H9 (cell line): ENCODE measurements around the gene RIC1. TPM values are rescaled to one million over a fixed set of nuclear protein-coding genes. Genes with fewer than 3 reads are reported as not detected.

ENCODE experiments used
- DNase-seq: peaks from one replicate; pipeline ENCODE4 v3.0.0-alpha.2; 2017
- H2AFZ ChIP-seq: one replicate; pipeline ENCODE4 v1.6.1; 2013; ENCODE audit warnings: mild to moderate bottlenecking, low read length, control low read depth, moderate library complexity
- H2AK5ac ChIP-seq: 2 replicates; pipeline ENCODE4 v1.6.1; 2013; ENCODE audit warnings: low read length, control low read depth, mixed read lengths; ENCODE audit not compliant: insufficient read length
- H2BK120ac ChIP-seq: one replicate; pipeline ENCODE4 v1.6.1; 2013; ENCODE audit warnings: low read depth, mild to moderate bottlenecking, low read length, control low read depth, inconsistent platforms; ENCODE audit not compliant: poor library complexity, severe bottlenecking
- H2BK12ac ChIP-seq: 2 replicates; pipeline ENCODE4 v1.6.1; 2013; ENCODE audit warnings: low read length, control low read depth, mixed read lengths, low read depth; ENCODE audit not compliant: insufficient read length
- H2BK15ac ChIP-seq: 2 replicates; pipeline ENCODE4 v1.6.1; 2013; ENCODE audit warnings: low read depth, low read length, control low read depth
- H2BK20ac ChIP-seq: one replicate; pipeline ENCODE4 v1.6.1; 2013; ENCODE audit warnings: low read depth, mild to moderate bottlenecking, low read length, control low read depth, inconsistent platforms; ENCODE audit not compliant: poor library complexity, severe bottlenecking
- H2BK5ac ChIP-seq: 2 replicates; pipeline ENCODE4 v1.6.1; 2013; ENCODE audit warnings: low read length, control low read depth, mixed read lengths; ENCODE audit not compliant: insufficient read length
- H3K14ac ChIP-seq: 2 replicates; pipeline ENCODE4 v1.6.1; 2013; ENCODE audit warnings: low read length, control low read depth; ENCODE audit not compliant: insufficient read depth
- H3K18ac ChIP-seq: 2 replicates; pipeline ENCODE4 v1.6.1; 2013; ENCODE audit warnings: low read depth, mild to moderate bottlenecking, mixed read lengths, low read length, control low read depth; ENCODE audit not compliant: insufficient read length
- H3K23ac ChIP-seq: 2 replicates; pipeline ENCODE4 v1.6.1; 2013; ENCODE audit warnings: low read length, control low read depth, mixed read lengths, low read depth; ENCODE audit not compliant: insufficient read length
- H3K23me2 ChIP-seq: 2 replicates; pipeline ENCODE4 v1.6.1; 2013; ENCODE audit warnings: low read depth, mild to moderate bottlenecking, mixed read lengths, low read length, control low read depth; ENCODE audit not compliant: insufficient read length, poor library complexity, severe bottlenecking
- H3K27ac ChIP-seq: 2 replicates; pipeline ENCODE4 v1.5.1; 2013; ENCODE audit warnings: low read length, control low read depth, mixed read lengths, low read depth; ENCODE audit not compliant: insufficient read length
- H3K27me3 ChIP-seq: 2 replicates; pipeline ENCODE4 v1.6.1; 2013; ENCODE audit warnings: low read length, control low read depth, inconsistent platforms; ENCODE audit not compliant: insufficient read depth
- H3K4ac ChIP-seq: 2 replicates; pipeline ENCODE4 v1.6.1; 2013; ENCODE audit warnings: low read depth, mild to moderate bottlenecking, control low read depth, inconsistent platforms, low read length, moderate library complexity
- H3K4me1 ChIP-seq: 2 replicates; pipeline ENCODE4 v1.6.1; 2013; ENCODE audit warnings: low read length, control low read depth, inconsistent platforms; ENCODE audit not compliant: insufficient read depth
- H3K4me2 ChIP-seq: 2 replicates; pipeline ENCODE4 v1.6.1; 2013; ENCODE audit warnings: low read length, control low read depth, mixed read lengths; ENCODE audit not compliant: insufficient read length, insufficient read depth
- H3K56ac ChIP-seq: 2 replicates; pipeline ENCODE4 v1.6.1; 2013; ENCODE audit warnings: low read depth, mild to moderate bottlenecking, mixed read lengths, low read length, control low read depth; ENCODE audit not compliant: insufficient read length
- H3K79me1 ChIP-seq: 2 replicates; pipeline ENCODE4 v1.6.1; 2013; ENCODE audit warnings: low read depth, mild to moderate bottlenecking, moderate library complexity, low read length, control low read depth, inconsistent platforms; ENCODE audit not compliant: insufficient read depth, poor library complexity, severe bottlenecking
- H3K79me2 ChIP-seq: 2 replicates; pipeline ENCODE4 v1.6.1; 2013; ENCODE audit warnings: low read length, control low read depth, inconsistent platforms; ENCODE audit not compliant: insufficient read depth
- H3K9ac ChIP-seq: 2 replicates; pipeline ENCODE4 v1.6.1; 2013; ENCODE audit warnings: low read length, control low read depth, mixed read lengths; ENCODE audit not compliant: insufficient read length; ENCODE audit errors: extremely low read depth
- H3K9me3 ChIP-seq: one replicate; pipeline ENCODE4 v1.6.1; 2013; ENCODE audit warnings: low read depth, low read length, inconsistent platforms; ENCODE audit not compliant: control insufficient read depth
- H3T11ph ChIP-seq: one replicate; pipeline ENCODE4 v1.6.1; 2013; ENCODE audit warnings: mild to moderate bottlenecking, low read length, control low read depth, inconsistent platforms
- H4K20me1 ChIP-seq: one replicate; pipeline ENCODE4 v1.6.1; 2013; ENCODE audit not compliant: control insufficient read depth, insufficient read length, insufficient read depth
- H4K5ac ChIP-seq: 2 replicates; pipeline ENCODE4 v1.6.1; 2013; ENCODE audit warnings: low read depth, mild to moderate bottlenecking, mixed read lengths, low read length, control low read depth; ENCODE audit not compliant: insufficient read length
- H4K8ac ChIP-seq: replicated peaks from 2 replicates; pipeline ENCODE4 v1.6.1; 2013; ENCODE audit warnings: low read length, control low read depth, mixed read lengths, low read depth; ENCODE audit not compliant: insufficient read length
- H4K91ac ChIP-seq: 2 replicates; pipeline ENCODE4 v1.6.1; 2013; ENCODE audit warnings: low read depth, mild to moderate bottlenecking, moderate library complexity, mixed read lengths, low read length, control low read depth; ENCODE audit not compliant: insufficient read length
- H3K27ac Mint-ChIP-seq, 3 experiments: 2 replicates in 2 of 3; 3 replicates in 1 of 3; pipeline ENCODE4 v1.8.0; 2020 to 2021; ENCODE audit warnings: mixed read lengths in 3 of 3, mild to moderate bottlenecking in 1 of 3, moderate library complexity in 1 of 3
- H3K27me3 Mint-ChIP-seq: 2 replicates; pipeline ENCODE4 v1.8.0; 2021; ENCODE audit warnings: low read depth, mild to moderate bottlenecking, moderate library complexity, mixed read lengths
- H3K36me3 Mint-ChIP-seq, 3 experiments: 2 replicates in 2 of 3; 3 replicates in 1 of 3; pipeline ENCODE4 v1.8.0; 2020 to 2021; ENCODE audit warnings: low read depth in 3 of 3, mixed read lengths in 3 of 3; ENCODE audit not compliant: insufficient read depth in 1 of 3
- H3K4me1 Mint-ChIP-seq, 2 experiments: 2 replicates each; pipeline ENCODE4 v1.8.0; 2020; ENCODE audit warnings: mixed read lengths in 2 of 2
- H3K4me3 Mint-ChIP-seq, 2 experiments: 2 replicates in 1 of 2; 3 replicates in 1 of 2; pipeline ENCODE4 v1.8.0; 2020 to 2021; ENCODE audit warnings: mild to moderate bottlenecking in 2 of 2, mixed read lengths in 2 of 2, moderate library complexity in 1 of 2
- H3K9me3 Mint-ChIP-seq, 2 experiments: 2 replicates in 1 of 2; 3 replicates in 1 of 2; pipeline ENCODE4 v1.8.0; 2020; ENCODE audit warnings: mild to moderate bottlenecking in 2 of 2, mixed read lengths in 2 of 2, moderate library complexity in 1 of 2
- CTCF ChIP-seq: fragments of 200-600 bp; sonication (generic); conservative IDR thresholded peaks from 3 replicates; pipeline ENCODE4 v1.8.0; 2021; ENCODE audit warnings: antibody characterized with exemption, mild to moderate bottlenecking
- WGBS: extraction: QIAGEN DNeasy Blood & Tissue Kit; methylation state at CpG from one replicate; pipeline ENCODE4 v1.1.7; 2013; ENCODE audit warnings: missing lambda C conversion rate, low lambda C conversion rate, mixed read lengths; ENCODE audit not compliant: insufficient read length; ENCODE audit errors: extremely low coverage; 5-methylcytosine and 5-hydroxymethylcytosine counted together
- total RNA-seq: library from RNA; stranded (reverse); gene quantifications from 2 replicates; pipeline ENCODE4 v1.2.1, GENCODE V29; 2021

The RIC1 gene
- total RNA-seq, 1 experiment from 2014 or later, result 13.7 TPM

- Mint-ChIP-seq H3K9me3 (peaks cover 14 to 19% of the 10 kb centered on the region in 2 experiments), H3K4me1 (no peaks in the 10 kb centered on the region), H3K27ac (no peak overlapping the region), H3K27me3 (no peaks in the 10 kb centered on the region), H3K4me3 (no peak overlapping the region), H3K36me3 (peaks cover 36 to 53% (median 50%) of the 10 kb centered on the region in 3 experiments)
- H3K27ac ChIP-seq, result no peak overlapping the region
- H2BK120ac ChIP-seq, result no peak overlapping the region
- no peak overlapping the region for H3K9ac ChIP-seq
- no peaks in the 10 kb centered on the region for H3K9me3 ChIP-seq
- H3K79me1 ChIP-seq, result no peaks in the 10 kb centered on the region
- H2AK5ac ChIP-seq, result no peak overlapping the region
- no peak overlapping the region for H2BK15ac ChIP-seq
- H3K18ac ChIP-seq, result no peak overlapping the region
- H3K4me2 ChIP-seq, result no peak overlapping the region
- H2BK5ac ChIP-seq, result no peak overlapping the region
- no peak overlapping the region for H2BK12ac ChIP-seq
- DNase-seq, result no peak
- H4K91ac ChIP-seq, result no peak overlapping the region
- TF ChIP-seq CTCF, result no peak
- H4K5ac ChIP-seq, result no peak overlapping the region
- H2AFZ ChIP-seq, result no peak overlapping the region
- H3T11ph ChIP-seq, result no peak overlapping the region
- H3K4ac ChIP-seq, result no peak overlapping the region
- H3K23me2 ChIP-seq, result no peaks in the 10 kb centered on the region
- H3K27me3 ChIP-seq, result no peaks in the 10 kb centered on the region
- H3K23ac ChIP-seq, result no peak overlapping the region
- no peak overlapping the region for H4K8ac ChIP-seq
- H3K56ac ChIP-seq, result no peak overlapping the region
- H2BK20ac ChIP-seq, result no peak overlapping the region
- H3K79me2 ChIP-seq, result no peaks in the 10 kb centered on the region
- H3K14ac ChIP-seq, result no peak overlapping the region
- no peaks in the 10 kb centered on the region for H4K20me1 ChIP-seq
- H3K4me1 ChIP-seq, result no peaks in the 10 kb centered on the region
- WGBS, result no CpG with 5 or more reads among the region's 4 CpGs
Measured at GRCh38 chr9:5712651-5713390, 83.9 kb downstream of the RIC1 start.
